IMR-90 (cell line): ENCODE results near the gene METTL5. TPM values are rescaled to one million over a fixed set of nuclear protein-coding genes. Genes with fewer than 3 reads are reported as not detected.
A peak's percentile ranks its signal among the peaks of the same experiment; 100 is the strongest.

Experiments
- ATAC-seq: fragments of 200-7000 bp; cut with Tn5 transposase; 2 replicates; pipeline ENCODE4 v1.9.1; 2020; ENCODE audit warnings: low read depth, mild to moderate bottlenecking, moderate library complexity
- BruUV-seq: library from RNA; stranded (reverse); fragments of 400-500 nt; replicated peaks from 2 replicates; lab custom pipeline; 2021; lab: Mats Ljungman, UMichigan
- CTCF ChIA-PET: fragments of 300-600 bp; formaldehyde crosslinking; extraction: SDS; loops from one replicate; lab custom pipeline; 2021; ENCODE audit warnings: antibody characterized with exemption; lab: Yijun Ruan, JAX
- POLR2A ChIA-PET: fragments of 300-600 bp; sonication (Branson Sonifier 250); formaldehyde crosslinking; loops from one replicate; lab custom pipeline; 2022; ENCODE audit warnings: antibody characterized with exemption; ENCODE audit not compliant: unreplicated experiment; lab: Charles Lee
- DNase-seq: peaks from one replicate; pipeline ENCODE4 v3.0.0; 2013
- H2AFZ ChIP-seq: replicated peaks from 2 replicates; pipeline ENCODE3; 2013; ENCODE audit warnings: low read length, mild to moderate bottlenecking; ENCODE audit not compliant: poor library complexity
- H2AK5ac ChIP-seq: 2 replicates; pipeline ENCODE4 v1.6.1; 2013; ENCODE audit warnings: low read depth, low read length, inconsistent platforms
- H2AK9ac ChIP-seq: replicated peaks from 2 replicates; pipeline ENCODE3; 2013; ENCODE audit warnings: mild to moderate bottlenecking, low read depth, low read length, moderate library complexity; ENCODE audit not compliant: poor library complexity
- H2BK120ac ChIP-seq: 2 replicates; pipeline ENCODE4 v1.6.1; 2013; ENCODE audit warnings: low read depth, low read length, inconsistent platforms
- H2BK15ac ChIP-seq: 3 replicates; pipeline ENCODE4 v1.6.1; 2013; ENCODE audit warnings: low read depth, low read length, inconsistent platforms
- H2BK20ac ChIP-seq: 2 replicates; pipeline ENCODE4 v1.6.1; 2013; ENCODE audit warnings: low read depth, mild to moderate bottlenecking, inconsistent platforms, low read length, moderate library complexity
- H2BK5ac ChIP-seq: 2 replicates; pipeline ENCODE4 v1.6.1; 2013; ENCODE audit warnings: mild to moderate bottlenecking, low read depth, low read length, inconsistent platforms; ENCODE audit not compliant: poor library complexity, severe bottlenecking
- H3K14ac ChIP-seq: replicated peaks from 2 replicates; pipeline ENCODE4 v1.6.1; 2013; ENCODE audit warnings: low read depth, low read length, inconsistent platforms
- H3K18ac ChIP-seq: 2 replicates; pipeline ENCODE4 v1.6.1; 2013; ENCODE audit warnings: low read depth, low read length, control low read depth
- H3K23ac ChIP-seq: 2 replicates; pipeline ENCODE4 v1.6.1; 2013; ENCODE audit warnings: low read depth, low read length, inconsistent platforms
- H3K27ac ChIP-seq: 2 replicates; pipeline ENCODE4 v1.5.1; 2013; ENCODE audit warnings: mild to moderate bottlenecking, control low read depth, low read length; ENCODE audit not compliant: insufficient read depth
- H3K27me3 ChIP-seq: 2 replicates; pipeline ENCODE4 v1.6.1; 2013; ENCODE audit warnings: low read length; ENCODE audit not compliant: control insufficient read depth, insufficient read depth
- H3K36me3 ChIP-seq: 2 replicates; pipeline ENCODE4 v1.6.1; 2013; ENCODE audit warnings: low read length, mixed read lengths; ENCODE audit not compliant: control insufficient read depth, insufficient read depth
- H3K4ac ChIP-seq: 2 replicates; pipeline ENCODE4 v1.6.1; 2013; ENCODE audit warnings: low read depth, low read length, inconsistent platforms
- H3K4me1 ChIP-seq: 2 replicates; pipeline ENCODE4 v1.6.1; 2013; ENCODE audit warnings: low read length, mixed read lengths; ENCODE audit not compliant: control insufficient read depth, insufficient read depth
- H3K4me2 ChIP-seq: 2 replicates; pipeline ENCODE4 v1.6.1; 2013; ENCODE audit warnings: low read depth, mild to moderate bottlenecking, control low read depth, low read length, moderate library complexity
- H3K4me3 ChIP-seq: 2 replicates; pipeline ENCODE4 v1.5.1; 2013; ENCODE audit warnings: low read depth, mild to moderate bottlenecking, control low read depth, low read length, moderate library complexity; ENCODE audit not compliant: insufficient read depth
- H3K56ac ChIP-seq: 2 replicates; pipeline ENCODE4 v1.6.1; 2013; ENCODE audit warnings: low read length, inconsistent platforms; ENCODE audit not compliant: insufficient read depth; ENCODE audit errors: extremely low read depth
- H3K79me1 ChIP-seq, 2 experiments: 2 replicates each; pipeline ENCODE4 v1.6.1; 2013; ENCODE audit warnings: low read length in 2 of 2, inconsistent platforms in 1 of 2, low read depth in 1 of 2
- H3K9ac ChIP-seq: 2 replicates; pipeline ENCODE4 v1.6.1; 2013; ENCODE audit warnings: low read depth, low read length, control low read depth
- H3K9me1 ChIP-seq: 2 replicates; pipeline ENCODE4 v1.6.1; 2013; ENCODE audit warnings: low read length, inconsistent platforms; ENCODE audit not compliant: insufficient read depth
- H3K9me3 ChIP-seq: 2 replicates; pipeline ENCODE4 v1.6.1; 2013; ENCODE audit warnings: low read length; ENCODE audit not compliant: control insufficient read depth, insufficient read depth
- H4K20me1 ChIP-seq: 2 replicates; pipeline ENCODE4 v1.6.1; 2013; ENCODE audit warnings: low read length, inconsistent platforms; ENCODE audit not compliant: insufficient read depth
- H4K5ac ChIP-seq: 2 replicates; pipeline ENCODE4 v1.6.1; 2013; ENCODE audit warnings: mild to moderate bottlenecking, low read depth, low read length, control low read depth
- H4K8ac ChIP-seq, 2 experiments: 2 replicates each; pipeline ENCODE4 v1.6.1; 2013; ENCODE audit warnings: low read depth in 2 of 2, low read length in 2 of 2, control low read depth in 1 of 2, inconsistent platforms in 1 of 2
- H4K91ac ChIP-seq: 2 replicates; pipeline ENCODE4 v1.6.1; 2013; ENCODE audit warnings: low read depth, low read length, inconsistent platforms; ENCODE audit not compliant: insufficient read depth
- BHLHE40 ChIP-seq: fragments of 150-350 bp; IDR thresholded peaks from 2 replicates; pipeline ENCODE4 v1.6.1; 2016; ENCODE audit warnings: mild to moderate bottlenecking, low read depth, low read length
- CHD1 ChIP-seq: IDR thresholded peaks from 2 replicates; pipeline ENCODE4 v1.6.1; 2012; ENCODE audit warnings: low read depth, low read length, improper control_type of control experiment
- CTCF ChIP-seq: conservative IDR thresholded peaks from 2 replicates; pipeline ENCODE4 v1.5.1; 2012; ENCODE audit warnings: mild to moderate bottlenecking, low read depth, low read length, improper control_type of control experiment
- FOS ChIP-seq: fragments of 150-350 bp; IDR thresholded peaks from 2 replicates; pipeline ENCODE4 v1.6.1; 2016; ENCODE audit warnings: low read depth, low read length
- MAFK ChIP-seq: IDR thresholded peaks from 2 replicates; pipeline ENCODE4 v1.6.1; 2012; ENCODE audit warnings: low read depth, low read length, improper control_type of control experiment
- MAZ ChIP-seq: IDR thresholded peaks from 2 replicates; pipeline ENCODE4 v1.6.1; 2012; ENCODE audit warnings: low read depth, mild to moderate bottlenecking, low read length, improper control_type of control experiment, moderate library complexity, borderline replicate concordance
- MXI1 ChIP-seq: IDR thresholded peaks from 2 replicates; pipeline ENCODE4 v1.6.1; 2012; ENCODE audit warnings: low read depth, mild to moderate bottlenecking, low read length, moderate library complexity, borderline replicate concordance
- NFE2L2 ChIP-seq: fragments of 150-350 bp; IDR thresholded peaks from 2 replicates; pipeline ENCODE4 v1.6.1; 2016; ENCODE audit warnings: low read depth, mild to moderate bottlenecking, low read length
- POLR2A ChIP-seq: IDR thresholded peaks from 2 replicates; pipeline ENCODE4 v1.6.1; 2012; ENCODE audit warnings: mild to moderate bottlenecking, low read depth, low read length
- RAD21 ChIP-seq: IDR thresholded peaks from 2 replicates; pipeline ENCODE4 v1.6.1; 2012; ENCODE audit warnings: low read length, improper control_type of control experiment
- RCOR1 ChIP-seq: IDR thresholded peaks from 2 replicates; pipeline ENCODE4 v1.6.1; 2012; ENCODE audit warnings: mild to moderate bottlenecking, low read length, improper control_type of control experiment; ENCODE audit not compliant: insufficient replicate concordance
- RFX5 ChIP-seq: IDR thresholded peaks from 2 replicates; pipeline ENCODE4 v1.8.0; 2012; ENCODE audit warnings: low read depth, mild to moderate bottlenecking, low read length, moderate library complexity
- SMC3 ChIP-seq: fragments of 150-350 bp; IDR thresholded peaks from 2 replicates; pipeline ENCODE4 v1.6.1; 2016; ENCODE audit warnings: low read depth, mild to moderate bottlenecking, antibody characterized with exemption, low read length, moderate library complexity
- WGBS, 2 experiments: methylation state at CpG; one replicate each; pipeline versions ENCODE4 v1.1.5 to v1.1.7; 2013; ENCODE audit warnings: missing lambda C conversion rate in 2 of 2; ENCODE audit not compliant: insufficient read length in 1 of 2; ENCODE audit errors: extremely low coverage in 2 of 2; 5-methylcytosine and 5-hydroxymethylcytosine counted together
- dilution Hi-C: fragments of 300-500 bp; cut with HindIII; formaldehyde crosslinking; loops from one replicate; pipeline ENCODE4 v1.14.3; 2018; ENCODE audit warnings: low sequenced_read_pairs; ENCODE audit not compliant: unreplicated experiment
- in situ Hi-C: fragments of 300-500 bp; cut with MboI; formaldehyde crosslinking; loops from 3 replicates; pipeline ENCODE4 v1.14.3; 2019; ENCODE audit warnings: low sequenced_read_pairs, inconsistent platforms, mixed read lengths
- intact Hi-C: fragments of 100-400 bp; cut with micrococcal nuclease; formaldehyde crosslinking; loops from 2 replicates; pipeline ENCODE4 v1.10.0; 2022
- polyA plus RNA-seq, 3 experiments: library from polyadenylated mRNA; depleted of rRNA; stranded (reverse); fragments of >200 nt; gene quantifications; 2 replicates each; pipeline ENCODE4 v1.2.3, GENCODE V29; 2012; ENCODE audit warnings: low replicate concordance in 1 of 3
- total RNA-seq: library from RNA; depleted of rRNA; stranded (reverse); fragments of >200 nt; gene quantifications from 2 replicates; pipeline ENCODE4 v1.2.3, GENCODE V29; 2012
- TF ChIP-seq, protein P1 (sequence below): fragments of 150-350 bp; IDR thresholded peaks from 2 replicates; pipeline ENCODE4 v1.6.1; 2017; ENCODE audit warnings: mild to moderate bottlenecking, antibody characterized with exemption, low read length, low read depth
- TF ChIP-seq, protein P2 (sequence below): fragments of 150-350 bp; IDR thresholded peaks from 2 replicates; pipeline ENCODE4 v1.6.1; 2016; ENCODE audit warnings: low read depth, mild to moderate bottlenecking, low read length, moderate library complexity, borderline replicate concordance

METTL5 gene
- total and polyA plus RNA-seq, 2 of the 4 experiments (the other 2 are of a cell fraction): 38.3 to 49.8 TPM

DNA sequence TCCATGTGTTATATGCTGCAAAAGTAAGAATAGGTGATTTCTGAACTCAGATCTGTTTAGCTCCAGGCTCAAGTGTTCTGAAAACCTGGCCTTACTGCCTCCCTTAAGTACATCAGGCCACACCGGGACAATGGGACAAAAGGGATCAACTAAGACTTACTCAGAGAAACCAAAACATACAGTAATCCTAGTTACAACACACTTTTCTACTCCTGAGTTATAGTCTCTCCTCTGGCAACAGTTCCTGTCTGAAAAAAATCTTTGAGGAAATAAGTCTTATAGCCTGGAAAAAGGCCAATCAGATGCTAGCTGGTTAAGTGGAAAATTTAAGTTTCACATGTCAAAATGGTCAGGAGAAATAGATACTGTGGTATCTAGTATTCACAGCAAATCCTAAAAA lies 5.6 kb downstream of the METTL5 start:
- Histone ChIP-seq H3K9ac (no peak overlapping the region), H3K4me1 (peaks cover 4% of the 10 kb centered on the region), H3K9me3 (no peaks in the 10 kb centered on the region), H4K91ac (no peak overlapping the region), H2BK120ac (no peak overlapping the region), H3K23ac (no peak overlapping the region), H2BK15ac (no peak overlapping the region), H3K9me1 (0 out of 2 replicates have a peak, but pooled peaks cover 3% of the 10 kb centered on the region), H3K36me3 (peaks cover 10% of the 10 kb centered on the region; the same call in 1 of the 2 replicates), H4K5ac (no peak overlapping the region), H3K4me2 (no peak overlapping the region), H2BK20ac (no peak overlapping the region), H2BK5ac (peak overlapping the region; percentile 17), H3K4ac (no peak overlapping the region), H3K18ac (no peak overlapping the region), H3K56ac (no peak overlapping the region), H3K27me3 (no peaks in the 10 kb centered on the region), H2AK5ac (no peak overlapping the region), H4K8ac (no peak overlapping the region), H4K20me1 (no peaks in the 10 kb centered on the region; the same call in 1 of the 2 replicates), H2AK9ac (no peak overlapping the region), H3K27ac (no peak overlapping the region; the same call in 1 of the 2 replicates), H3K79me1 (peaks cover 18 to 49% of the 10 kb centered on the region in 2 experiments), H3K14ac (no peak overlapping the region), H3K4me3 (no peak overlapping the region), H2AFZ (no peak overlapping the region)
- in situ Hi-C loops: loop anchor here (25.0 kb wide), 1 partner anchor 1118 kb away; the partner anchor contains the start of gene GORASP2
- CTCF ChIA-PET: no interaction called here
- no TSS peak for BruUV-seq
- no peak for TF ChIP-seq MXI1
- TF ChIP-seq, protein P1, sequence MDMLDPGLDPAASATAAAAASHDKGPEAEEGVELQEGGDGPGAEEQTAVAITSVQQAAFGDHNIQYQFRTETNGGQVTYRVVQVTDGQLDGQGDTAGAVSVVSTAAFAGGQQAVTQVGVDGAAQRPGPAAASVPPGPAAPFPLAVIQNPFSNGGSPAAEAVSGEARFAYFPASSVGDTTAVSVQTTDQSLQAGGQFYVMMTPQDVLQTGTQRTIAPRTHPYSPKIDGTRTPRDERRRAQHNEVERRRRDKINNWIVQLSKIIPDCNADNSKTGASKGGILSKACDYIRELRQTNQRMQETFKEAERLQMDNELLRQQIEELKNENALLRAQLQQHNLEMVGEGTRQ: no peak
- TF ChIP-seq MAFK: no peak
- no peak for TF ChIP-seq RFX5
- TF ChIP-seq SMC3: no peak
- no peak for TF ChIP-seq CTCF
- no peak for TF ChIP-seq CHD1
- TF ChIP-seq, protein P2, sequence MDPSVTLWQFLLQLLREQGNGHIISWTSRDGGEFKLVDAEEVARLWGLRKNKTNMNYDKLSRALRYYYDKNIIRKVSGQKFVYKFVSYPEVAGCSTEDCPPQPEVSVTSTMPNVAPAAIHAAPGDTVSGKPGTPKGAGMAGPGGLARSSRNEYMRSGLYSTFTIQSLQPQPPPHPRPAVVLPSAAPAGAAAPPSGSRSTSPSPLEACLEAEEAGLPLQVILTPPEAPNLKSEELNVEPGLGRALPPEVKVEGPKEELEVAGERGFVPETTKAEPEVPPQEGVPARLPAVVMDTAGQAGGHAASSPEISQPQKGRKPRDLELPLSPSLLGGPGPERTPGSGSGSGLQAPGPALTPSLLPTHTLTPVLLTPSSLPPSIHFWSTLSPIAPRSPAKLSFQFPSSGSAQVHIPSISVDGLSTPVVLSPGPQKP: no peak
- no peak for TF ChIP-seq NFE2L2
- TF ChIP-seq POLR2A: no peak
- no peak for TF ChIP-seq RCOR1
- TF ChIP-seq FOS: no peak
- TF ChIP-seq RAD21: no peak
- no peak for TF ChIP-seq BHLHE40
- TF ChIP-seq MAZ: no peak
- ATAC-seq: no peak
- WGBS, 2 experiments: no CpG with 5 or more reads among the region's 1 CpG
- intact Hi-C loops: no loop called here
- dilution Hi-C loops: no loop called here
- POLR2A ChIA-PET: interaction anchor here (0.8 kb wide), 1 partner anchor 9 kb away, joined by 3 read pairs; the partner anchor contains the start of gene UBR3
- peak; percentile 55 for DNase-seq
